H1 (cell line): Measurements from ENCODE around the gene CHD2. TPM values are rescaled to one million over a fixed set of nuclear protein-coding genes. Genes with fewer than 3 reads are reported as not detected.

Source experiments
- CTCF ChIA-PET: fragments of 300-600 bp; sonication (Branson Sonifier 250); formaldehyde crosslinking; loops from one replicate; lab custom pipeline; 2021; ENCODE audit not compliant: partially characterized antibody; lab: Charles Lee
- POLR2A ChIA-PET: fragments of 300-600 bp; sonication (Branson Sonifier 250); formaldehyde crosslinking; loops from one replicate; lab custom pipeline; 2021; ENCODE audit warnings: inconsistent platforms; ENCODE audit not compliant: partially characterized antibody; lab: Charles Lee
- DNase-seq, 2 experiments: peaks; one replicate each; pipeline versions ENCODE4 v3.0.0 to v3.0.0-alpha.2; 2010 to 2022; ENCODE audit warnings: low spot score in 2 of 2, low read depth in 1 of 2, mixed read lengths in 1 of 2
- FAIRE-seq: peaks from 2 replicates; lab custom pipeline; 2011; peaks lifted over from hg19 to GRCh38; lab: Jason Lieb, UNC
- H2AFZ ChIP-seq: 2 replicates; pipeline ENCODE4 v1.8.1; 2012; ENCODE audit warnings: low read length, inconsistent platforms
- H2AK5ac ChIP-seq: 2 replicates; pipeline ENCODE4 v1.6.1; 2013; ENCODE audit warnings: low read depth, low read length
- H2BK120ac ChIP-seq: replicated peaks from 2 replicates; pipeline ENCODE3; 2013; ENCODE audit warnings: low read depth, low read length, inconsistent platforms
- H2BK12ac ChIP-seq: 2 replicates; pipeline ENCODE4 v1.6.1; 2013; ENCODE audit warnings: low read depth, low read length
- H2BK15ac ChIP-seq: 2 replicates; pipeline ENCODE4 v1.6.1; 2013; ENCODE audit warnings: low read length
- H2BK20ac ChIP-seq: 2 replicates; pipeline ENCODE4 v1.6.1; 2013; ENCODE audit warnings: low read length
- H2BK5ac ChIP-seq: 2 replicates; pipeline ENCODE4 v1.6.1; 2013; ENCODE audit warnings: low read depth, low read length
- H3K14ac ChIP-seq: 2 replicates; pipeline ENCODE4 v1.6.1; 2013; ENCODE audit warnings: inconsistent platforms; ENCODE audit not compliant: insufficient read length
- H3K18ac ChIP-seq: 2 replicates; pipeline ENCODE4 v1.6.1; 2013; ENCODE audit warnings: low read length; ENCODE audit errors: extremely low read depth
- H3K23ac ChIP-seq: 2 replicates; pipeline ENCODE4 v1.6.1; 2013; ENCODE audit warnings: inconsistent platforms; ENCODE audit not compliant: insufficient read length
- H3K23me2 ChIP-seq: 2 replicates; pipeline ENCODE4 v1.6.1; 2013; ENCODE audit warnings: low read depth, low read length
- H3K27ac ChIP-seq: 2 replicates; pipeline ENCODE4 v1.6.1; 2011; ENCODE audit warnings: low read depth, low read length, inconsistent platforms
- H3K27me3 ChIP-seq, 4 experiments: replicated peaks in 1 of 4; 1 replicate in 1 of 4; 2 replicates in 3 of 4; pipeline versions ENCODE4 v1.6.1 to v1.8.1; 2011 to 2013; ENCODE audit warnings: low read length in 3 of 4, mild to moderate bottlenecking in 3 of 4, inconsistent platforms in 2 of 4, mixed read lengths in 2 of 4, moderate library complexity in 1 of 4; ENCODE audit not compliant: control insufficient read depth in 3 of 4, insufficient read depth in 3 of 4; ENCODE audit errors: extremely low read depth in 1 of 4
- H3K36me3 ChIP-seq, 4 experiments: 2 replicates each; pipeline versions ENCODE4 v1.6.1 to v1.8.1; 2011 to 2013; ENCODE audit warnings: mild to moderate bottlenecking in 4 of 4, low read length in 3 of 4, moderate library complexity in 2 of 4, control low read depth in 1 of 4, inconsistent platforms in 1 of 4; ENCODE audit not compliant: insufficient read depth in 4 of 4, control insufficient read depth in 2 of 4
- H3K4ac ChIP-seq: replicated peaks from 2 replicates; pipeline ENCODE3; 2013; ENCODE audit warnings: low read length, low read depth, mixed read lengths, inconsistent platforms; ENCODE audit not compliant: insufficient read length
- H3K4me1 ChIP-seq, 4 experiments: replicated peaks in 1 of 4; 1 replicate in 1 of 4; 2 replicates in 3 of 4; pipeline versions ENCODE4 v1.6.1 to v1.8.1; 2011 to 2013; ENCODE audit warnings: low read length in 3 of 4, inconsistent platforms in 2 of 4, mixed read lengths in 1 of 4; ENCODE audit not compliant: insufficient read depth in 4 of 4, control insufficient read depth in 3 of 4
- H3K4me2 ChIP-seq, 2 experiments: 2 replicates each; pipeline versions ENCODE4 v1.6.1 to v1.8.1; 2011 to 2013; ENCODE audit warnings: low read depth in 2 of 2, low read length in 2 of 2, control low read depth in 1 of 2, inconsistent platforms in 1 of 2, mild to moderate bottlenecking in 1 of 2; ENCODE audit not compliant: insufficient read depth in 1 of 2
- H3K4me3 ChIP-seq, 4 experiments: fragments of 200-600, 300-600 bp in 1 of 4; sonication (generic), shearing (Covaris generic), sonication (Bioruptor Twin) in 1 of 4; 2 replicates each; pipeline versions ENCODE4 v1.5.1 to v1.8.1; 2011 to 2016; ENCODE audit warnings: low read length in 4 of 4, low read depth in 3 of 4, control low read depth in 2 of 4, inconsistent platforms in 2 of 4, mild to moderate bottlenecking in 2 of 4, mixed read lengths in 1 of 4, moderate library complexity in 1 of 4; ENCODE audit not compliant: insufficient read depth in 2 of 4; ENCODE audit errors: extremely low read depth in 1 of 4
- H3K56ac ChIP-seq: replicated peaks from 2 replicates; pipeline ENCODE3; 2013; ENCODE audit warnings: low read depth, mild to moderate bottlenecking, mixed read lengths, low read length, inconsistent platforms; ENCODE audit not compliant: insufficient read length
- H3K79me1 ChIP-seq: 2 replicates; pipeline ENCODE4 v1.6.1; 2013; ENCODE audit warnings: low read depth, low read length, control low read depth
- H3K79me2 ChIP-seq, 2 experiments: 2 replicates each; pipeline versions ENCODE4 v1.6.1 to v1.8.1; 2012 to 2013; ENCODE audit warnings: low read length in 2 of 2, mild to moderate bottlenecking in 2 of 2, inconsistent platforms in 1 of 2; ENCODE audit not compliant: insufficient read depth in 2 of 2, control insufficient read depth in 1 of 2
- H3K9ac ChIP-seq, 4 experiments: replicated peaks in 1 of 4; 1 replicate in 1 of 4; 2 replicates in 3 of 4; pipeline versions ENCODE4 v1.6.1 to v1.8.1; 2011 to 2013; ENCODE audit warnings: low read depth in 3 of 4, low read length in 3 of 4, control low read depth in 2 of 4, mild to moderate bottlenecking in 2 of 4, moderate library complexity in 2 of 4, inconsistent platforms in 1 of 4; ENCODE audit errors: extremely low read depth in 1 of 4
- H3K9me3 ChIP-seq, 2 experiments: 2 replicates each; pipeline versions ENCODE4 v1.6.1 to v1.8.1; 2012 to 2013; ENCODE audit warnings: mild to moderate bottlenecking in 2 of 2, moderate library complexity in 2 of 2, control low read depth in 1 of 2, inconsistent platforms in 1 of 2, low read depth in 1 of 2, low read length in 1 of 2, mixed read lengths in 1 of 2; ENCODE audit not compliant: insufficient read depth in 2 of 2
- H4K20me1 ChIP-seq, 2 experiments: replicated peaks in 1 of 2; 2 replicates each; pipeline versions ENCODE3 to v1.8.1; 2011 to 2013; ENCODE audit warnings: inconsistent platforms in 2 of 2, low read length in 2 of 2, mild to moderate bottlenecking in 1 of 2; ENCODE audit not compliant: insufficient read depth in 2 of 2, control insufficient read depth in 1 of 2
- H4K5ac ChIP-seq: 2 replicates; pipeline ENCODE4 v1.6.1; 2013; ENCODE audit warnings: low read length, low read depth, mixed read lengths, inconsistent platforms; ENCODE audit not compliant: insufficient read length
- H4K8ac ChIP-seq: 2 replicates; pipeline ENCODE4 v1.8.0; 2013; ENCODE audit warnings: mild to moderate bottlenecking, moderate library complexity, low read length, inconsistent platforms; ENCODE audit not compliant: insufficient read depth; ENCODE audit errors: extremely low read depth
- H4K91ac ChIP-seq: replicated peaks from 2 replicates; pipeline ENCODE3; 2013; ENCODE audit warnings: low read length, mixed read lengths, inconsistent platforms; ENCODE audit not compliant: insufficient read length
- BRCA1 ChIP-seq: IDR thresholded peaks from 2 replicates; pipeline ENCODE4 v1.6.1; 2012; ENCODE audit warnings: low read depth, low read length, improper control_type of control experiment
- CBX5 ChIP-seq: fragments of 300-800, 300-1000 bp; sonication (generic); IDR thresholded peaks from 2 replicates; pipeline ENCODE4 v1.7.1; 2016; ENCODE audit warnings: antibody characterized with exemption, low read length, low read depth
- CHD2 ChIP-seq: IDR thresholded peaks from 2 replicates; pipeline ENCODE4 v1.6.1; 2012; ENCODE audit warnings: low read length, improper control_type of control experiment
- CTCF ChIP-seq, 3 experiments: IDR thresholded peaks; 1 replicate in 2 of 3; 2 replicates in 1 of 3; pipeline versions ENCODE4 v1.5.1 to v1.6.1; 2011; ENCODE audit warnings: low read length in 3 of 3, mild to moderate bottlenecking in 3 of 3, inconsistent platforms in 2 of 3, low read depth in 1 of 3, moderate library complexity in 1 of 3; ENCODE audit not compliant: insufficient read depth in 1 of 3; ENCODE audit errors: control extremely low read depth in 1 of 3
- KDM1A ChIP-seq: fragments of 200-600, 300-600 bp; sonication (generic); IDR thresholded peaks from 2 replicates; pipeline ENCODE4 v1.7.1; 2016; ENCODE audit warnings: mild to moderate bottlenecking, low read length, borderline replicate concordance
- MAFK ChIP-seq: IDR thresholded peaks from 2 replicates; pipeline ENCODE4 v1.6.1; 2012; ENCODE audit warnings: low read depth, mild to moderate bottlenecking, improper control_type of control experiment, low read length
- POLR2AphosphoS5 ChIP-seq: IDR thresholded peaks from 2 replicates; pipeline ENCODE4 v1.6.1; 2011; ENCODE audit warnings: low read depth, low read length
- RBBP5 ChIP-seq: IDR thresholded peaks from 2 replicates; pipeline ENCODE4 v1.7.1; 2012; ENCODE audit warnings: low read depth, mild to moderate bottlenecking, inconsistent platforms, low read length, moderate library complexity, borderline replicate concordance
- SIRT6 ChIP-seq: IDR thresholded peaks from one replicate; pipeline ENCODE4 v1.7.1; 2012; ENCODE audit warnings: low read length, inconsistent platforms
- SP1 ChIP-seq: IDR thresholded peaks from 2 replicates; pipeline ENCODE4 v1.6.1; 2011; ENCODE audit warnings: low read depth, low read length
- USF2 ChIP-seq: IDR thresholded peaks from 2 replicates; pipeline ENCODE4 v1.6.1; 2011; ENCODE audit warnings: low read length, improper control_type of control experiment
- WGBS, 2 experiments: shearing (Covaris generic) in 1 of 2; methylation state at CpG; one replicate each; pipeline versions ENCODE4 v1.1.6 to v1.1.7; 2013 to 2015; ENCODE audit warnings: low lambda C conversion rate in 2 of 2, mixed read lengths in 2 of 2, inconsistent platforms in 1 of 2, low coverage in 1 of 2, missing lambda C conversion rate in 1 of 2; ENCODE audit not compliant: insufficient replicate concordance in 2 of 2, insufficient coverage in 1 of 2, insufficient read length in 1 of 2; ENCODE audit errors: extremely low coverage in 1 of 2, missing lambda C conversion rate in 1 of 2; 5-methylcytosine and 5-hydroxymethylcytosine counted together
- polyA plus RNA-seq, 7 experiments: library from polyadenylated mRNA; depleted of rRNA in 3 of 7; stranded (reverse) in 5 of 7; unstranded in 2 of 7; fragments of >200 nt in 5 of 7; fragments of 200-250 nt in 2 of 7; gene quantifications; 1 replicate in 5 of 7; 2 replicates in 1 of 7; 4 replicates in 1 of 7; pipeline versions ENCODE4 v1.2.1 to v1.2.3, GENCODE V29; 2011 to 2013; ENCODE audit warnings: missing spikeins in 2 of 7, mixed read lengths in 2 of 7
- total RNA-seq: library from RNA; stranded (reverse); fragmentation: NEBNext Ultra II Directional; extraction: Animal tissue kit (Norgen Biotek cat#: 25700); gene quantifications from 2 replicates; pipeline ENCODE4 v1.2.1, GENCODE V29; 2021

Gene CHD2
- total and polyA plus RNA-seq, 2 of the 8 experiments (the other 6 are each of a cell fraction or from before 2014, with no cell fraction given), result 28.8 to 70.0 TPM

- H3K23me2 ChIP-seq, result no peaks in the 10 kb centered on the region
- no peak overlapping the region for H4K5ac ChIP-seq
- no peak for DNase-seq
- H3K4me3 ChIP-seq, result no peak overlapping the region
- no peak overlapping the region for H3K23ac ChIP-seq
- peaks cover 7% of the 10 kb centered on the region; the same call in 1 of the 2 replicates for H3K79me1 ChIP-seq
- no peak overlapping the region for H2BK20ac ChIP-seq
- H2BK5ac ChIP-seq, result no peak overlapping the region
- POLR2A ChIA-PET, result interaction anchor here (1.2 to 8.2 kb wide), 9 partner anchors 12 to 126 kb away, joined by 4 to 105 read pairs (median 5); partner anchors contain the start of gene CHD2
- H4K8ac ChIP-seq, result no peak overlapping the region
- H3K9ac ChIP-seq, result no peak overlapping the region
- H2BK120ac ChIP-seq, result no peak overlapping the region
- no peak overlapping the region for H3K14ac ChIP-seq
- WGBS, 2 experiments, result 97% methylated on average over 4 of the region's 4 CpGs; no CpG with 5 or more reads in 1 of the 2 experiments
- no peak overlapping the region for H3K18ac ChIP-seq
- no peak overlapping the region for H3K4ac ChIP-seq
- no peak overlapping the region for H3K56ac ChIP-seq
- no peak overlapping the region for H2AFZ ChIP-seq
- H2AK5ac ChIP-seq, result no peak overlapping the region
- peaks cover 3 to 79% of the 10 kb centered on the region in 2 experiments for H3K79me2 ChIP-seq
- H2BK15ac ChIP-seq, result no peak overlapping the region
- H2BK12ac ChIP-seq, result no peak overlapping the region
- peaks cover 0 to 4% (median 1%) of the 10 kb centered on the region in 4 experiments; a peak in 6 of 7 replicates for H3K4me1 ChIP-seq
- H4K91ac ChIP-seq, result no peak overlapping the region
- H3K36me3 ChIP-seq, result peaks cover 0 to 4% (median 0%) of the 10 kb centered on the region in 4 experiments; a peak in 1 of 8 replicates
- H4K20me1 ChIP-seq, result peaks cover 16 to 25% of the 10 kb centered on the region in 2 experiments
- no peaks in the 10 kb centered on the region for H3K27me3 ChIP-seq
- no peaks in the 10 kb centered on the region for H3K9me3 ChIP-seq
- H3K4me2 ChIP-seq, result no peak overlapping the region
- H3K27ac ChIP-seq, result no peak overlapping the region
- FAIRE-seq, result no peak
- CTCF ChIA-PET, result interaction anchor here (1.0 to 7.8 kb wide), 4 partner anchors 11 to 118 kb away, joined by 3 to 80 read pairs (median 16); no protein-coding TSS in a partner anchor
- no peak for TF ChIP-seq CBX5
- no peak for TF ChIP-seq USF2
- TF ChIP-seq SP1, result no peak
- no peak for TF ChIP-seq MAFK
- TF ChIP-seq KDM1A, result no peak
- no peak for TF ChIP-seq POLR2AphosphoS5
- TF ChIP-seq RBBP5, result no peak
- no peak for TF ChIP-seq BRCA1
- no peak for TF ChIP-seq CTCF (IDR thresholded peaks at IDR 0.05; ENCODE audit: control extremely low read depth in 1 of 3, insufficient read depth in 1 of 3, low read depth in 1 of 3, low read length in 3 of 3)
- TF ChIP-seq CHD2, result no peak
- no peak for TF ChIP-seq SIRT6
Observed at GRCh38 chr15:92914768-92915221, 14.7 kb downstream of the CHD2 start.
